ENCODE results near the gene BAAT. TPM values are rescaled to one million over a fixed set of nuclear protein-coding genes. Genes with fewer than 3 reads are reported as not detected.

The BAAT gene
- polyA plus RNA-seq, 1 donor (not counting 4 experiments of a cell fraction or from before 2014, with no cell fraction given) = 0.14 TPM

- H3K4me2 ChIP-seq (ENCODE audit: control insufficient read depth, extremely low read depth, insufficient read depth, low read depth, low read length) = no peak overlapping the region
- FAIRE-seq (no peak), DNase-seq (ENCODE audit: low read depth, low spot score) (no peak)
These were observed 30.6 kb downstream of the BAAT start for GRCh38 chr9:101354143-101354764.

GRCh38 chr9:101353683-101354082, 31.1 kb downstream of the BAAT start:
- Histone ChIP-seq H3K4me3 (ENCODE audit: control insufficient read depth in 2 of 3, extremely low read depth in 1 of 3, insufficient read depth in 2 of 3, low read depth in 1 of 3, low read length in 3 of 3) (no peak overlapping the region), H2AFZ (ENCODE audit: control insufficient read depth, low read length) (no peak overlapping the region), H3K79me2 (ENCODE audit: control insufficient read depth, insufficient read depth, low read length) (no peaks in the 10 kb centered on the region), H3K36me3 (ENCODE audit: control insufficient read depth in 2 of 2, extremely low read depth in 1 of 2, insufficient read depth in 2 of 2, low read length in 2 of 2) (no peaks in the 10 kb centered on the region), H3K9ac (ENCODE audit: control insufficient read depth, extremely low read depth, insufficient read depth, low read length) (no peak overlapping the region), H3K4me2 (ENCODE audit: control insufficient read depth, extremely low read depth, insufficient read depth, low read depth, low read length) (no peak overlapping the region), H4K20me1 (ENCODE audit: control insufficient read depth, extremely low read depth, insufficient read depth, low read length) (no peaks in the 10 kb centered on the region), H3K27ac (ENCODE audit: control insufficient read depth, insufficient read depth, low read length) (no peak overlapping the region), H3K9me3 (ENCODE audit: control insufficient read depth, low read depth, low read length) (no peaks in the 10 kb centered on the region), H3K9me1 (ENCODE audit: control insufficient read depth, extremely low read depth, insufficient read depth, low read length) (no peaks in the 10 kb centered on the region), H3K27me3 (ENCODE audit: control insufficient read depth, extremely low read depth, insufficient read depth, low read length) (no peaks in the 10 kb centered on the region), H3K4me1 (ENCODE audit: control insufficient read depth, extremely low read depth, insufficient read depth, low read length) (no peaks in the 10 kb centered on the region)
- dilution Hi-C loops (cut with MboI; ENCODE audit: extremely low pct_ligation_motif_present, low sequenced_read_pairs) = no loop called here
- TF ChIP-seq CTCF (optimal IDR thresholded peaks at IDR 0.05 in 1 of 3, IDR thresholded peaks at IDR 0.05 in 1 of 3, conservative IDR thresholded peaks at IDR 0.05 in 1 of 3; ENCODE audit: extremely low read depth in 1 of 3, insufficient read depth in 2 of 3, low read length in 3 of 3) = no peak
- no peak for TF ChIP-seq EZH2 (IDR thresholded peaks at IDR 0.05; ENCODE audit: low read length)
- DNase-seq (ENCODE audit: low read depth, low spot score) (no peak), FAIRE-seq (no peak)

More at GRCh38 chr9:101354143-101354764, 30.6 kb downstream of the BAAT start:
- no peak overlapping the region for H3K4me3 ChIP-seq (ENCODE audit: control insufficient read depth in 2 of 3, extremely low read depth in 1 of 3, insufficient read depth in 2 of 3, low read depth in 1 of 3, low read length in 3 of 3)
- H3K36me3 ChIP-seq (ENCODE audit: control insufficient read depth in 2 of 2, extremely low read depth in 1 of 2, insufficient read depth in 2 of 2, low read length in 2 of 2) = no peaks in the 10 kb centered on the region
- H3K4me1 ChIP-seq (ENCODE audit: control insufficient read depth, extremely low read depth, insufficient read depth, low read length) = no peaks in the 10 kb centered on the region
- H3K9me1 ChIP-seq (ENCODE audit: control insufficient read depth, extremely low read depth, insufficient read depth, low read length) = no peaks in the 10 kb centered on the region
- no peak overlapping the region for H3K9ac ChIP-seq (ENCODE audit: control insufficient read depth, extremely low read depth, insufficient read depth, low read length)
- H3K9me3 ChIP-seq (ENCODE audit: control insufficient read depth, low read depth, low read length) = no peaks in the 10 kb centered on the region
- no peaks in the 10 kb centered on the region for H3K79me2 ChIP-seq (ENCODE audit: control insufficient read depth, insufficient read depth, low read length)
- H2AFZ ChIP-seq (ENCODE audit: control insufficient read depth, low read length) = no peak overlapping the region
- H3K27me3 ChIP-seq (ENCODE audit: control insufficient read depth, extremely low read depth, insufficient read depth, low read length) = no peaks in the 10 kb centered on the region
- H3K27ac ChIP-seq (ENCODE audit: control insufficient read depth, insufficient read depth, low read length) = no peak overlapping the region
- TF ChIP-seq EZH2 (IDR thresholded peaks at IDR 0.05; ENCODE audit: low read length) (no peak), CTCF (optimal IDR thresholded peaks at IDR 0.05 in 1 of 3, IDR thresholded peaks at IDR 0.05 in 1 of 3, conservative IDR thresholded peaks at IDR 0.05 in 1 of 3; ENCODE audit: extremely low read depth in 1 of 3, insufficient read depth in 2 of 3, low read length in 3 of 3) (no peak)
- no peaks in the 10 kb centered on the region for H4K20me1 ChIP-seq (ENCODE audit: control insufficient read depth, extremely low read depth, insufficient read depth, low read length)
- dilution Hi-C loops (cut with MboI; ENCODE audit: extremely low pct_ligation_motif_present, low sequenced_read_pairs) = no loop called here

Data from keratinocyte (primary cell).